GM21825 (cell line): ENCODE measurements around the gene NOLC1.
"Not testable (repeated sequence)": the region's sequence is repeated elsewhere in the genome, so short reads cannot be mapped to it uniquely, and the experiment has no call there.

Source experiments
- ATAC-seq: cut with Tn5 transposase; IDR thresholded peaks from one replicate; pipeline ENCODE4 v1.9.1; 2021; ENCODE audit warnings: mild to moderate bottlenecking, moderate library complexity; ENCODE audit not compliant: unreplicated experiment

The NOLC1 gene

GRCh38 chr10:102153093-102153620 is 968 bp downstream of the NOLC1 start:
- ATAC-seq, result no peak

- ATAC-seq, result no peak
Measured at GRCh38 chr10:102154466-102155116, 2.4 kb downstream of the NOLC1 start.

- ATAC-seq, result no peak
Measured at GRCh38 chr10:102157224-102157623, 5.0 kb downstream of the NOLC1 start.

- no peak for ATAC-seq
Measured at GRCh38 chr10:102159051-102159597, 6.9 kb downstream of the NOLC1 start.

- no peak for ATAC-seq
Measured at GRCh38 chr10:102159831-102160230, 7.6 kb downstream of the NOLC1 start.

GRCh38 chr10:102163342-102163989 is 11.3 kb downstream of the NOLC1 start:
- ATAC-seq, result no peak

- no peak for ATAC-seq
Measured at GRCh38 chr10:102167861-102168260, 15.7 kb downstream of the NOLC1 start.

- ATAC-seq, result no peak
Measured at GRCh38 chr10:102170602-102171001, 18.4 kb downstream of the NOLC1 start.

- no peak for ATAC-seq
Measured at GRCh38 chr10:102172288-102172687, 20.1 kb downstream of the NOLC1 start.

- ATAC-seq, result no peak
Measured at GRCh38 chr10:102175415-102175814, 23.2 kb downstream of the NOLC1 start.

- no peak for ATAC-seq
Measured at GRCh38 chr10:102184606-102185005, 32.4 kb downstream of the NOLC1 start.

GRCh38 chr10:102185272-102185671 is 33.1 kb downstream of the NOLC1 start:
- no peak for ATAC-seq

- ATAC-seq, result no peak
Measured at GRCh38 chr10:102185811-102186527, 33.8 kb downstream of the NOLC1 start.

GRCh38 chr10:102188298-102188940 is 36.2 kb downstream of the NOLC1 start:
- no peak for ATAC-seq

- ATAC-seq, result not testable (repeated sequence)
Measured at GRCh38 chr10:102188941-102189898, 37.0 kb downstream of the NOLC1 start.

- no peak for ATAC-seq
Measured at GRCh38 chr10:102191956-102192355, 39.8 kb downstream of the NOLC1 start.

- no peak for ATAC-seq
Measured at GRCh38 chr10:102195296-102195870, 43.2 kb downstream of the NOLC1 start.

GRCh38 chr10:102196893-102197292 is 44.7 kb downstream of the NOLC1 start:
- no peak for ATAC-seq

GRCh38 chr10:102198027-102198426 is 45.8 kb downstream of the NOLC1 start:
- ATAC-seq, result no peak
